ACHN (cell line): ENCODE results near the gene TNFRSF21.
"Not testable (repeated sequence)": the region's sequence is repeated elsewhere in the genome, so short reads cannot be mapped to it uniquely, and the experiment has no call there.

Experiments
- DNase-seq: peaks from one replicate; pipeline ENCODE4 v3.0.0-alpha.2; 2015
- in situ Hi-C: cut with HindIII; loops from 2 replicates; pipeline ENCODE4 v1.10.0; 2017; ENCODE audit warnings: low sequenced_read_pairs, low pct_ligation_motif_present, low pct_unique_long_range_greater_than_20kb

Gene TNFRSF21

GRCh38 chr6:47309291-47310130, at the start of gene TNFRSF21:
TNFRSF21 (minus strand) TSS chr6:47309905; CDS start chr6:47309511, 394 bp downstream.
- peak; percentile 86 for DNase-seq
- in situ Hi-C loops: loop anchor here (25.0 kb wide), 1 partner anchor 222 kb away; no protein-coding TSS in a partner anchor

GRCh38 chr6:47358440-47359225, 48.9 kb upstream of the TNFRSF21 start:
- no peak for DNase-seq
- in situ Hi-C loops: no loop called here

- no peak for DNase-seq
- in situ Hi-C loops: no loop called here
These were observed 48.1 kb upstream of the TNFRSF21 start for GRCh38 chr6:47357827-47358226.

- DNase-seq: no peak
- in situ Hi-C loops: no loop called here
These were observed 45.8 kb upstream of the TNFRSF21 start for GRCh38 chr6:47355496-47355895.

DNA sequence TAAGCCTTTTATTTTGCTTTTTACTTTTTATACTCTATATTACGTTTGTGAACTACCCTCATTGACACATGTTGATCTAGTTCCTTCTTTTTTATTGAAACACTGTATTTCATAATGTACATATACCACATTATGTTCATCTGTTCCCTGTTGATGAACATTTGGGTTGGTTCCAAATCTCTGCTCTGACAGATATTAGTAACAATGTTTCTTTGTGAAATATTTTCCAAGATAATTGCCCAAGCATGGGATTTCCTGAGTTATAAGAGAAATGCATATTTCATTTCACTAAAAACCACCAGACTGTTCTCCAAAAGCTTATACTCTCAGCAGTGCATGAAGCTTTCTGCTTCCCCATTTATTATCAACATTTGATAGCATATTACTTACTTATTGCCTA, 44.2 kb upstream of the TNFRSF21 start:
- DNase-seq: no peak
- in situ Hi-C loops: no loop called here

GRCh38 chr6:47352966-47353365, 43.3 kb upstream of the TNFRSF21 start:
- no peak for DNase-seq
- in situ Hi-C loops: no loop called here

DNA sequence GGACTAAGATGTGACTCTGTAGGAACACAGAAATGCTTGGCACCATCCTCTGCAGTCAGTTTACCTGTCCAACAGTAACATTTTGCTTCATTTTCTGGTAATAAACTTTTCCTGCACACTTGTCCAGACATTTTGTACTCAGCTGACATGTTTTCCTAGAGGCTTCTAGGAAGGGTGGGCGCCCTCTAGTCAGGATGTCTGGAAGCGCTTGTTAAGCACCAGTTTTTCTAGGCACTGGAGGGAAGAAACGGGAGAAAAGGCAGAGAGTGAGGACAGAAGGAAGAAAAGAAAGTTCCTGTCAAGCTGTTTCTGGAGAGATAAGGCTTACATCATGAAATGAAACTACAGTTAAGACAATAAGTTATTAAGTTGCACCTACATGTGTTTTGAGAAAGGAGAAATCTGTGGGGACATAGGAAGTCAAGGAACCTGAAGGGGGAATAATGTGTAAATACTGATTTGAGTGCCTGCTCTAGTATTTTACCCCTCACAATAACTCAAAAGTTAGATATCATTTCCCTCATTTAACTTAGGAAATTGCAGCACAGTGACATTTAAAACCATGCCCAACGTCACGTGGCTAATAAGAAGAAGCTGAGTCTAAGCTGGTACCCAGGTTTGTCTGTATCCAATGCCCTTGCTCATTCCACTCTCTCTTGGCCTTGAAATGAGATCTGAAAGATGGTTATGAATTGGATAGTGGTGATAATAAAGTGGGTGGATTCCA, 42.7 kb upstream of the TNFRSF21 start:
- in situ Hi-C loops: no loop called here
- no peak for DNase-seq

DNA sequence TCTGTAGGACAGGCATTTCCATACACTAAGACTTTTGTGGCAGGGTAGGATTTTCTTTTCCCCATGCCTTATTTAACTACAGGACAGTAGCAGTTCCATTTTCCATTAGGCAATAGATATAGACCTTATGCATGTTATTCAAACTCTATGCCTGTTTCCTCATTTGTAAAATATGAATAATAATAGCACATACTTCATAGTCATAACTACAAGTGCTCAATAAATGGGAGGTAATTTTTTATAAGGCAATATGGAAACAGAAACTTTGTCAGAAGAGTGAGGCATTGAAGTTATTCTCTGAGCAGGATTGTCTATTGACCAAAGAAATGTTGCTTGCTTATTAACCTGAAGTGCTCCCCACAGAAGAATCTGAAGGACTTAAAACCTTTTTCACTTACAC, 41.9 kb upstream of the TNFRSF21 start:
- in situ Hi-C loops: no loop called here
- DNase-seq: no peak

DNA sequence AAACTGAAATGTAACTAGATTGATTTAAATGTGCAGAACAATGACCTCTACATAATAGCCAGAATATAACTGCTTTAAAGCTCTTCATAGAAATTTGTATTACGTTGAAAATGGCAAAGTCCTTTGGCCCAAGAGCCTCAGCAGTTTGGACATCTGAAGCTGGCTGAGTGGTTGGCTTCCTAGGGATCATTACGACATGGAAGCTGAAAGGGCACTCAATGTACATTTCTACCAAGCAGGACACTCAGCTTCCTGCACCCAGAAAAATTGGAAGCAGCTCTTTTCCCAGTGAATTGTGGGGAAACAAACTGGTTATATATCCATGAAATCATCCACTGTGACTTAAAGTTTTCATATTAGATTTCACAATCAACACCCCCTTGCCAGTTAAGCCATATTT, 40.2 kb upstream of the TNFRSF21 start:
- DNase-seq: no peak
- in situ Hi-C loops: no loop called here

DNA sequence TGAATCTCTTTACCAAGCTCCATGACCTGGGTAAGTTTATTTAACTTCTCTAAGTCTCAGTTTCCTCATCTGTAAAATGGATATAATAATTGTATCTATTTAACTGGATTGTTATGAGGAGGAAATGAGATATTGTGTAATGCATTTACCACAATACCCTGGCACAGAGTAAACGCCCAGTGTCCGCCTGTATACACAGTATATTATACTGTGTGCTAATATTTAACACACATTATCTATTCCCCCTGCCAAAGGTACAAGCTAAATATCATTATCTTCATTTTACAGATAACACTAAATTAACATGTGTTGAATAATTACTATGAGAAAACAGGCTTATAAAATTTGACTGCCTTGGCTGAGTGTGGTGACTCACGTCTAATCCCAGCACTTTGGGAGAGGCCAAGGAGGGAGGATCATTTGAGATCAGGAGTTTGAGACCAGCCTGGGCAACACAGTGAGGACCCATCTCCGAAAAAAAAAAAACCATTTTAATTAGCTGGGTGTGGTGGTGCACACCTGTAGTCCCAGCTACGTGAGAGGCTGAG, 38.7 kb upstream of the TNFRSF21 start:
- DNase-seq: no peak
- in situ Hi-C loops: no loop called here

- no peak for DNase-seq
- in situ Hi-C loops: no loop called here
These were observed 36.1 kb upstream of the TNFRSF21 start for GRCh38 chr6:47345761-47346160.

DNA sequence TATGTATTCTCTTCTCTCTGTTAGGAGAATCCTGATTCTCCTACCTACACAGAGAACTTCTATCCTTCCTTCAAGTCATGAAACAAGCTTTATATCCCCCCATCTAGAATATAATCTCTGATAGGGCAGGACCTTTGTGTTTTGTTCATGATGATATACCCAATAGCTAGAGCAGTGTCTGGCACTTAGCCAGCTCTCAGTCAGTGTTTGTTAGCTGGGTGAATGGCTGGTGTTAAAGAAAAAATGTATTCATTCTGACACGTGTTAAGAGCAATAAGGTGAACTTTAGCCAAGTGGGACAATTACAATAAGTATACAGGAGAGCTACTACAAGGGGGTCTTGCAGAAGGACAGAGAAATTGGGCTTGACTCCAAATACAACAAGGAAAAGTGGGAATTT, 34.3 kb upstream of the TNFRSF21 start:
- DNase-seq: no peak
- in situ Hi-C loops: no loop called here

- in situ Hi-C loops: no loop called here
- no peak for DNase-seq
These were observed 33.9 kb upstream of the TNFRSF21 start for GRCh38 chr6:47343600-47343999.

GRCh38 chr6:47342824-47343223, 33.1 kb upstream of the TNFRSF21 start:
- in situ Hi-C loops: no loop called here
- DNase-seq: no peak

DNA sequence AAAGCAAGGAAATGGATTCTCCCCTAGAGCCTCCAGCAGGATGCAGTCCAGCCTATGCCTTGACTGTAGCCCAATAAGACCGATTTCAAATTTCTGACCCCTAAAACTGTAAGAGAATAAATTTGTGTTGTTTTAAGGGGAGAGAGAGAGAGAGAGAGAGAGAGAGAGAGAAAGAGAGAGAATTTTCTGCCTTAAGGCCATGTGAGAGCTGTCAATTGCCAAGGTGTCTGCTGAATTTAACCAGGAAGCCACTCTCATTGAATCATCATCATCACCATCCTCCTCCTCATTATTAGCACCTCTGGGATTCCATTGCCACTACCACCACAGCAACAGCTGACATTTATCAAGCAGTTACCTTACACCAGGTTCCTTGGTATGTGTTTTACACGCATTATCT, 27.8 kb upstream of the TNFRSF21 start:
- in situ Hi-C loops: no loop called here
- no peak for DNase-seq

DNA sequence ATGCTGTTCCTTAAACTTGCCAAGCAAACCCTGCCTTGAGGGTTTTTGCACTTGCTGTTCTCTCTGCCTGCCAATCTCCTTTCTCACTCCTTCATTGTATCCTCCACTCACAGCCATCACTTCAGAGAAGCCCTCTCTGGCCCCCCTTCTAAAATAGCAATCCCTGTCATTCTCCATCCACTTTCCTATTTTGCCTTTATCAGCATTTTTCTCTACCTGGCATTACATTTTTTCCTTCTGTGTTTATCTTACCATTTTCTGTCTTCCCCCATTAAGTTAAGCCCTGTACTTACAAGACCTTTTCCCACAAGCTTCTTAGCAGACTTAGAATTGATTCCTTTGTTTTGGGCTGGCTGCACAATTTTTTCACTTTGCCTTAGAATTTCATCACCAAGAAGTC, 26.6 kb upstream of the TNFRSF21 start:
- in situ Hi-C loops: no loop called here
- no peak for DNase-seq

GRCh38 chr6:47335466-47335865, 25.8 kb upstream of the TNFRSF21 start:
- in situ Hi-C loops: no loop called here
- no peak for DNase-seq

- in situ Hi-C loops: no loop called here
- DNase-seq: no peak
These were observed 24.6 kb upstream of the TNFRSF21 start for GRCh38 chr6:47334334-47334733.

GRCh38 chr6:47328606-47329005, 18.9 kb upstream of the TNFRSF21 start:
- DNase-seq, in situ Hi-C loops: not testable (repeated sequence)
